Adrenal gland (tissue), 12 donors: ENCODE results near the gene CD93. TPM values are rescaled to one million over a fixed set of nuclear protein-coding genes. Genes with fewer than 3 reads are reported as not detected.

Experiments
- DNase-seq, 7 donors: peaks; one replicate each; pipeline ENCODE4 v3.0.0-alpha.2; 2019 to 2020
- H3K27ac ChIP-seq, 5 donors: fragments of 200-600 bp; sonication (generic) in 4 of 5; 1 replicate in 3 of 5; 2 replicates in 2 of 5; pipeline versions ENCODE4 v1.5.1 to v1.8.0; 2016 to 2020; ENCODE audit warnings: mild to moderate bottlenecking in 1 of 5
- H3K27me3 ChIP-seq: fragments of 200-600 bp; 2 replicates; pipeline ENCODE4 v1.8.0; 2021
- H3K36me3 ChIP-seq, 2 donors: fragments of 200-600 bp; replicated peaks in 1 of 2; 1 replicate in 1 of 2; 2 replicates in 1 of 2; pipeline versions ENCODE4 v1.5.1 to v1.8.0; 2018 to 2022
- H3K4me1 ChIP-seq, 2 donors: fragments of 200-600 bp; replicated peaks in 1 of 2; 1 replicate in 1 of 2; 2 replicates in 1 of 2; pipeline versions ENCODE4 v1.5.1 to v1.8.0; 2018 to 2021
- H3K4me3 ChIP-seq, 4 donors: fragments of 200-600 bp; sonication (generic) in 3 of 4; one replicate each; pipeline ENCODE4 v1.5.1; 2016 to 2018
- H3K9me3 ChIP-seq, 3 donors: fragments of 200-600 bp; sonication (generic) in 1 of 3; replicated peaks in 1 of 3; 1 replicate in 2 of 3; 2 replicates in 1 of 3; pipeline versions ENCODE4 v1.5.1 to v1.8.0; 2016 to 2021
- POLR2A ChIP-seq, 2 donors: fragments of 450-650 bp; IDR thresholded peaks; one replicate each; pipeline ENCODE4 v1.6.1; 2017; ENCODE audit warnings: antibody characterized with exemption in 2 of 2, mild to moderate bottlenecking in 2 of 2, moderate library complexity in 1 of 2
- WGBS, 4 donors: extraction: QIAGEN DNeasy Blood & Tissue Kit in 2 of 4; methylation state at CpG; one replicate each; pipeline versions ENCODE4 v1.1.5 to v1.1.7; 2013 to 2017; 5-methylcytosine and 5-hydroxymethylcytosine counted together
- intact Hi-C, 2 donors: fragments of 100-400 bp; cut with DNase I; formaldehyde crosslinking; loops; one replicate each; pipeline versions ENCODE4 v1.14.1 to v1.15.0; 2022 to 2023
- polyA plus RNA-seq, 3 donors: library from polyadenylated mRNA; stranded (reverse); fragments of 200-250 nt in 2 of 3; fragments of 350-450 nt in 1 of 3; fragmentation: Illumina TruSeq in 1 of 3; extraction: RNeasy Lipid Tissue Mini Kit (QIAGEN cat#74804) in 1 of 3; gene quantifications; one replicate each; pipeline ENCODE4 v1.2.3, GENCODE V29; 2013 to 2014
- total RNA-seq, 9 donors: library from RNA; depleted of rRNA in 4 of 9; stranded (reverse); fragments of >200 nt in 4 of 9; fragments of 120-200 nt in 1 of 9; fragmentation: NEBNext Ultra II Directional in 1 of 9; extraction: Animal tissue kit (Norgen Biotek cat#: 25700) in 1 of 9; gene quantifications; one replicate each; pipeline versions ENCODE4 v1.1.0 to v1.2.4, GENCODE V29; 2013 to 2023
- TF ChIP-seq, protein P1 (sequence below), 6 experiments: fragments of 450-650 bp in 4 of 6; fragments of 200-600 bp in 2 of 6; sonication (generic) in 1 of 6; IDR thresholded peaks; 1 replicate in 5 of 6; 2 replicates in 1 of 6; pipeline versions ENCODE4 v1.5.1 to v1.8.0; 2016 to 2021; ENCODE audit warnings: antibody characterized with exemption in 6 of 6, mild to moderate bottlenecking in 2 of 6, moderate library complexity in 1 of 6
- donor health status: healthy with polysubstance abuse.
- donor health status: Bipolar disorder and iron deficiency.
- donor health status: DM: yes; HTN: yes; CAD: no.
- donor health status: DM: no; HTN: no; CAD: no.
- donor health status: DM: no; HTN: no; CAD: no.
- donor health status: DM: yes; HTN: yes; CAD: no.

The CD93 gene
- total and polyA plus RNA-seq, 12 donors, result 4.3 to 83.0 (median 37.3) TPM

DNA sequence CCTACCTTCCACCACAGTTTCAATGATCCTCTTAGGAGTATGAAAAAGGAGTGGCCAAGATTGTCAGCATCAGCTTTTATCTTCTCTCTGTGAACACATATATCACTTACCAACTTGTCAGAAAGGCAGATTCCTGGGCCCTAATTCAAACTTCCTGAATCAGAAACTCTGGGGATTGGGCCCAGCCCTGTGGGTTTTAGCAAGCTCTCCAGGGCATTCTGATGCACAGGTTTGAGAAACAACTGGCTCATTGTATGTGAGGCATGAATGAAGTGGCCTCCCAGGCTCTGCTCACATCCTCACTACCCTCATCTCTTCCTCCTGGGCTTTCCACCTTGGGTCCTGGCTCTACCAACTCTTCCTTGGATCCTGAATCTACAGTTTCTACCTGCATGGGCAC is 23.5 kb downstream of the CD93 start:
- intact Hi-C loops, result no loop called here
- TF ChIP-seq POLR2A (IDR thresholded peaks at IDR 0.05), result no peak
- TF ChIP-seq, protein P1, sequence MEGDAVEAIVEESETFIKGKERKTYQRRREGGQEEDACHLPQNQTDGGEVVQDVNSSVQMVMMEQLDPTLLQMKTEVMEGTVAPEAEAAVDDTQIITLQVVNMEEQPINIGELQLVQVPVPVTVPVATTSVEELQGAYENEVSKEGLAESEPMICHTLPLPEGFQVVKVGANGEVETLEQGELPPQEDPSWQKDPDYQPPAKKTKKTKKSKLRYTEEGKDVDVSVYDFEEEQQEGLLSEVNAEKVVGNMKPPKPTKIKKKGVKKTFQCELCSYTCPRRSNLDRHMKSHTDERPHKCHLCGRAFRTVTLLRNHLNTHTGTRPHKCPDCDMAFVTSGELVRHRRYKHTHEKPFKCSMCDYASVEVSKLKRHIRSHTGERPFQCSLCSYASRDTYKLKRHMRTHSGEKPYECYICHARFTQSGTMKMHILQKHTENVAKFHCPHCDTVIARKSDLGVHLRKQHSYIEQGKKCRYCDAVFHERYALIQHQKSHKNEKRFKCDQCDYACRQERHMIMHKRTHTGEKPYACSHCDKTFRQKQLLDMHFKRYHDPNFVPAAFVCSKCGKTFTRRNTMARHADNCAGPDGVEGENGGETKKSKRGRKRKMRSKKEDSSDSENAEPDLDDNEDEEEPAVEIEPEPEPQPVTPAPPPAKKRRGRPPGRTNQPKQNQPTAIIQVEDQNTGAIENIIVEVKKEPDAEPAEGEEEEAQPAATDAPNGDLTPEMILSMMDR (IDR thresholded peaks at IDR 0.05), result no peak
- H3K27me3 ChIP-seq, result no peaks in the 10 kb centered on the region
- H3K36me3 ChIP-seq, result no peaks in the 10 kb centered on the region
- H3K27ac ChIP-seq, result peak overlapping the region in 1 of 5 donors; percentile 57
- no peaks in the 10 kb centered on the region for H3K9me3 ChIP-seq
- peaks cover 9 to 29% of the 10 kb centered on the region in 2 donors for H3K4me1 ChIP-seq
- H3K4me3 ChIP-seq, result no peak overlapping the region
- no peak for DNase-seq

DNA sequence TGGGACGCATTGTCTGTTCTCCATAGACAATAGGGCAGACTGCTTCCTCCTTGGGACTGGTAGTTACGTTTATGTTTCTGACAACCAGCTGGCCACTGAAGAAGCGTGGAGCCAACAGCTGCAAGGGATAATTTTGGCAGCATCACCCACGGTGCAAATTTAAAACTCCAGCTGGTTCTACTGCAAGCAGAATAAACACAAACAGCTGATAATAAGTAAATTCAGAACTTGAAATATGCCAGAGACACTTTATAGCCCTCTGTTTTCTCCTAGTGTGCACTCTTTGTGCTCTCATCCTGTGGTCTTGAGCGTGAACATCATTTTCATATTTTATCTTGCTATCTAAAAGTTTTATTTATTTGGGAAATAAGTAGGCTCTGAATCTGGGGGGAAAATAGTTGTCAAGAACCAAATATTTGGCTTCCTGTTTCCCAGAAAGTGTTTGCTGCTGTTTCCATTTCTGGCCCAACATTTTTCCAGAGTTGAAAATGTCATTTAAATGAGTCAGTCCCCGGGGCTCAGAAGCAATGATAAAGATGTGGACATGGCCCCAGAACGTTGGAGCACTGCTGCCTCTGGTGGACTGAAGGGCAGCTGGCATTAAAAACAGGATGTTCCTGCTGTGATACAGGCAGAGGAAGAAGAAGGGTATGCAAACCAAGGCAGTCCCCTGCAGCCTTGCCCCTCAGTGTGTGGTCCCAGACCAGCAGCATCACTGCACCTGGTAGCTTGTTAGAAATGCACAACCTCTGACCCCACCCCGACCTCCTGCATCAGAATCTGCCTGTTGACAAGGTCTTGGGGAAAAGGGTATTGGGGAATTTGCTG is 24.2 kb downstream of the CD93 start:
- H3K27me3 ChIP-seq, result no peaks in the 10 kb centered on the region
- H3K4me3 ChIP-seq, result no peak overlapping the region
- H3K27ac ChIP-seq, result peak overlapping the region in 2 of 5 donors; percentile 58 to 69
- H3K4me1 ChIP-seq, result peaks cover 9 to 29% of the 10 kb centered on the region in 2 donors
- peak in 6 of 7 donors; percentile 69 to 81 (median 77) for DNase-seq
- intact Hi-C loops, result no loop called here
- H3K9me3 ChIP-seq, result no peaks in the 10 kb centered on the region
- TF ChIP-seq, protein P1 (IDR thresholded peaks at IDR 0.05), result peak; percentile 40 to 71 (median 68)
- no peak for TF ChIP-seq POLR2A (IDR thresholded peaks at IDR 0.05)
- H3K36me3 ChIP-seq, result no peaks in the 10 kb centered on the region
- 32 to 44% (median 40%) methylated on average over 7 to 8 of the region's 8 CpGs for WGBS, 4 donors

DNA sequence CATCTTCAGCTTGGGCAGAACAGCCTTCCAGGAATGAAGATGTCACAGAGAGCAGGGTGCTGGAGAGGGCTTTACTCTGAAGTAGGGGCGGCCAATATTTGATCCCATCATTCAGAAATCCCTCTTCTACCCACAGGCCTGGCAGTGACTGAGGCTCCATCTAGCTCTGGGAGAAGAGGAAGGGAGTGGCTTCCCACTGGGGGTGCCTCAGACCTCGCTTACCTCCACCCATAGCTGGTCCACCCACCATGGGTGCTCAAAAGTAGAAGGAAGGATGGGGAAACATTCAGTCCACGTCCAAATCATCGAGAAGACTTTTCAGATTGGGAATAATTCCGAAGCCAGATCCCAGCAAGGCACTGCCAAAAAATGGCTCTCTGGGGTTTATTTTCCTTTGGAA is 24.9 kb downstream of the CD93 start:
- no peaks in the 10 kb centered on the region for H3K9me3 ChIP-seq
- TF ChIP-seq, protein P1 (IDR thresholded peaks at IDR 0.05), result no peak
- no peak for TF ChIP-seq POLR2A (IDR thresholded peaks at IDR 0.05)
- peak overlapping the region in 3 of 5 donors; percentile 15 to 69 (median 58) for H3K27ac ChIP-seq
- 72 to 83% (median 74%) methylated on average over 5 of the region's 5 CpGs for WGBS, 4 donors
- peaks cover 9 to 29% of the 10 kb centered on the region in 2 donors for H3K4me1 ChIP-seq
- no peak overlapping the region for H3K4me3 ChIP-seq
- H3K27me3 ChIP-seq, result no peaks in the 10 kb centered on the region
- DNase-seq, result no peak
- no peaks in the 10 kb centered on the region for H3K36me3 ChIP-seq
- intact Hi-C loops, result no loop called here

DNA sequence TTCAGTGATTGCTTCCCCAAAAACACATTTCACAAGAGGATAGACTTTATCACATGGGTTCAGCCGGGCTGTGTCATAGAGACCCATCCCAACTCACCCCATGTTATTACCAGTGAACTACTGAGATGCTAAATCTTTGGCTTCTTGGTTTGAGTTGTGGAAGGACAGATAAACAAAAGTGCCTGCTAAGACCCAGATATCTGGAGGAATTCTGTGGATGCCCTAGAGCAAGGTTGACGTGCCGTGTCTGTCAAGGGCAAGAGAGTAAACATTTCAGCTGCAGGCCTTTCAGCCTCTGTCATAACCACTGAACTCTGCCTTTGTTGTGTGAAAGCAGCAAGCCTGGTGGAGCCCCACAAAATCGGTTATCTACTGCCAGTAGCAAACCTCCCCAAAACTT is 25.5 kb downstream of the CD93 start:
- Histone ChIP-seq H3K9me3 (no peaks in the 10 kb centered on the region), H3K27me3 (no peaks in the 10 kb centered on the region), H3K27ac (peak overlapping the region in 2 of 5 donors; percentile 58 to 69), H3K4me1 (peaks cover 9 to 29% of the 10 kb centered on the region in 2 donors), H3K4me3 (no peak overlapping the region), H3K36me3 (no peaks in the 10 kb centered on the region)
- TF ChIP-seq, protein P1 (IDR thresholded peaks at IDR 0.05), result no peak
- no peak for TF ChIP-seq POLR2A (IDR thresholded peaks at IDR 0.05)
- intact Hi-C loops, result no loop called here
- WGBS, 4 donors, result 75 to 77% (median 76%) methylated on average over 4 of the region's 4 CpGs
- DNase-seq, result no peak
